Spinal cord (tissue), 10 donors: ENCODE data around the gene OBSCN. TPM values are rescaled to one million over a fixed set of nuclear protein-coding genes. Genes with fewer than 3 reads are reported as not detected.
"Not testable (repeated sequence)": the region's sequence is repeated elsewhere in the genome, so short reads cannot be mapped to it uniquely, and the experiment has no call there.

ENCODE experiments used
- DNase-seq, 6 donors: peaks; one replicate each; pipeline versions ENCODE4 v3.0.0 to v3.0.0-alpha.2; 2013 to 2015; ENCODE audit warnings: low spot score in 6 of 6, low read depth in 4 of 6
- H3K27ac ChIP-seq: one replicate; pipeline ENCODE4 v1.5.1; 2013; ENCODE audit warnings: low read depth, low read length, control low read depth
- H3K27me3 ChIP-seq: one replicate; pipeline ENCODE4 v1.6.1; 2013; ENCODE audit warnings: low read length; ENCODE audit not compliant: control insufficient read depth, insufficient read depth
- H3K36me3 ChIP-seq: one replicate; pipeline ENCODE4 v1.6.1; 2013; ENCODE audit warnings: low read length; ENCODE audit not compliant: control insufficient read depth, insufficient read depth
- H3K4me1 ChIP-seq: one replicate; pipeline ENCODE4 v1.6.1; 2013; ENCODE audit warnings: low read length; ENCODE audit not compliant: control insufficient read depth, insufficient read depth
- H3K4me3 ChIP-seq: one replicate; pipeline ENCODE4 v1.5.1; 2013; ENCODE audit warnings: low read depth, low read length, control low read depth
- H3K9me3 ChIP-seq: one replicate; pipeline ENCODE4 v1.6.1; 2013; ENCODE audit warnings: low read length; ENCODE audit not compliant: control insufficient read depth, insufficient read depth
- WGBS: methylation state at CpG from one replicate; pipeline ENCODE4 v1.1.5; 2013; ENCODE audit warnings: missing lambda C conversion rate; ENCODE audit not compliant: insufficient coverage; 5-methylcytosine and 5-hydroxymethylcytosine counted together
- polyA plus RNA-seq, 2 donors: library from polyadenylated mRNA; unstranded; fragments of 120-200 nt; gene quantifications; one replicate each; pipeline ENCODE4 v1.2.1, GENCODE V29; 2013; ENCODE audit not compliant: insufficient read length in 2 of 2
- total RNA-seq, 2 donors: library from RNA; depleted of rRNA in 1 of 2; stranded (reverse); fragments of 120-200 nt in 1 of 2; fragments of >200 nt in 1 of 2; gene quantifications; one replicate each; pipeline versions ENCODE4 v1.2.3 to v1.2.4, GENCODE V29; 2013 to 2014
- donor health status: healthy.

The OBSCN gene
- total and polyA plus RNA-seq, 4 donors = 13.5 to 27.2 (median 22.0) TPM

DNA sequence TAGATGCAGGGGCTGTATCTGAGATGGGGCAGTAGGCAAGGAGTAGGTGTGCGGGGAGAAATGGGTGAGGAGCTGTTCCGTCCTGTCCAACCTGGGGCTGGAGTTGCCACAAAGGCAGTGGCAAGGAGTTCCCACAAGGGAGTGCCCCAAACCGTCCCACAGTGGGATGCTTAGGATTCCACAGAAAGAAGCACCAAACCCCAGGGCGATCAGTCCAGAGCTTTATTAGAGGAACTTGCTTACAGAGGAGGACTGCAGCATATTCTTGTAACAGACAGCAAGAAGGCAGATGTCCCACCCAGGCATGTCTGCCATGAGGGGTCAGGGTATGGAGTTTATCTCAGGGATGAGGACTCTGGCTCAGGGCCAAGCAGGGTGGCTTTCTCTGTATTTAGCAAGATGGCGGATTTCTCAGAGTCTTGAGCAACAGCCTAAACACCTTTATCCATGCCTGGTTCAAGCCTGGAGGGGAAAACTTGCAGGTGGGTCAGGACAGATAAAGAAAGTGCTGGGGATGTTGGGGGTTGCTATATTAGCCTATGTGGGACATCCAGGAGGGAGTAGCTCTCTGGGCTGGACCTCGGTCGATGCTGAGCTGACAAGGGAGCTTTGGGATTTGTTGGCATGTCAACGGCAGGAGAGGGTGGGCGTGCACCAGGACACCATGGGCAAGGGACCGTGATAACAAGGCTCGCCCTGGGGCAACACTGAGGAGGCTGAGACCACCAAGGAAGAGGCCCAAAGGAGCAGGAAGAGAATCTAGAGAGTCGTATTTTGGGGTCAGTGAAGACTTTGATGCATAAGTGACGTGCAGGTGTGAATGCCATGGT is 32.8 kb downstream of the OBSCN start:
- no peak overlapping the region for H3K4me3 ChIP-seq
- H3K27ac ChIP-seq = no peak overlapping the region
- WGBS = 81% methylated on average over 13 of the region's 13 CpGs
- no peaks in the 10 kb centered on the region for H3K27me3 ChIP-seq
- peaks cover 5% of the 10 kb centered on the region for H3K9me3 ChIP-seq
- no peak for DNase-seq
- H3K36me3 ChIP-seq = peaks cover 19% of the 10 kb centered on the region
- no peaks in the 10 kb centered on the region for H3K4me1 ChIP-seq

DNA sequence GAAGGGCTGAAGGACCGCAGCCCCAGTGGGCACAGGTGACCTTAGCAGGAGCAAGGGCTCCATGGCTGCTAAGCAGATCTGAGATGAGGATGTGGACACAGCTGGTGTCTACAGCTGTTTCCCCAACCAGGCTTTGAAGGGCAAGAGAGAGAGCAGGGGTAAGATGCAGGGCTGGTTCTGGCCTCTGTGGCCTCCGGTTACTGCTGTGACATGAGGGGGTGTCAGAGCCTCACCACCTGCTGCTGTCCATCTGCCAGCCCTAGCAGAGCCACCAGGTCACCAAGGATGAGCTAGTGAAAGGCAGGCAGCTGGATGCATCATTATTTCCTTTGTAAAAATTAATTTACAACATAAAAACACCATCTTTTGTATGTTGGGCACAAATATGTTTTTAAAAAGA is 33.4 kb downstream of the OBSCN start:
- no peaks in the 10 kb centered on the region for H3K27me3 ChIP-seq
- H3K4me3 ChIP-seq = no peak overlapping the region
- H3K4me1 ChIP-seq = no peaks in the 10 kb centered on the region
- peaks cover 19% of the 10 kb centered on the region for H3K36me3 ChIP-seq
- 92% methylated on average over 2 of the region's 2 CpGs for WGBS
- no peak for DNase-seq
- H3K27ac ChIP-seq = no peak overlapping the region
- H3K9me3 ChIP-seq = peaks cover 10% of the 10 kb centered on the region

DNA sequence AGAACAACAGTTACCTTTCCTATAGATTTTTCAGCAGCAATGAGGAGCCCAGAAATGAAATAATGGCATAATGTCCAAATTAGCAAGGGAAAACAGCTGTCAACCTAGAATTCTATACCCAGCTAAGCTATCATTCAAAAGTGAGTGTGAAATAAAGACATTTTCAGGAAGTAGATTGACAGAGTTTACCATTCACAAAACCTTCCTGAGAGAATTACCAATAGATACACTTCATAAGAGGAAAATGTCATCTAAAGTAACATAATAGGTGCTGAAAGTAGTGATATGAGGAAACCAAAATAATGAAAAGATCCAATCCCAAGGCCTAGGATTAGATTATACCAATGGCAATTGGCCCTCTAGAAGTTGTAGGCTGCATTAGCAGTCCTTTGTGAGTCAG is 34.6 kb downstream of the OBSCN start:
- no peaks in the 10 kb centered on the region for H3K27me3 ChIP-seq
- H3K9me3 ChIP-seq = peaks cover 15% of the 10 kb centered on the region
- H3K4me3 ChIP-seq = no peak overlapping the region
- DNase-seq = no peak
- peaks cover 23% of the 10 kb centered on the region for H3K36me3 ChIP-seq
- H3K4me1 ChIP-seq = no peaks in the 10 kb centered on the region
- H3K27ac ChIP-seq = no peak overlapping the region

DNA sequence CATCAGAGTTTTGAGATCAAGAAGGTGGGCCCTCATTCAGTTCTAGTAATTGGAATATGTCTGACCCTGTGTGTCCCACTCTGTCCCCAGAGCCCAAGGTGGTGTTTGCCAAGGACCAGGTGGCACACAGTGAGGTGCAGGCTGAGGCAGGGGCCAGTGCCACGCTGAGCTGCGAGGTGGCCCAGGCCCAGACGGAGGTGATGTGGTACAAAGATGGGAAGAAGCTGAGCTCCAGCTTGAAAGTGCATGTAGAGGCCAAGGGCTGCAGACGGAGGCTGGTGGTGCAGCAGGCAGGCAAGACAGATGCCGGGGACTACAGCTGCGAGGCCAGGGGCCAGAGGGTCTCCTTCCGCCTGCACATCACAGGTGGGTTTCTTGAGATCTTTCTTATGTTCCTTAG is 35.2 kb downstream of the OBSCN start:
- peaks cover 23% of the 10 kb centered on the region for H3K36me3 ChIP-seq

DNA sequence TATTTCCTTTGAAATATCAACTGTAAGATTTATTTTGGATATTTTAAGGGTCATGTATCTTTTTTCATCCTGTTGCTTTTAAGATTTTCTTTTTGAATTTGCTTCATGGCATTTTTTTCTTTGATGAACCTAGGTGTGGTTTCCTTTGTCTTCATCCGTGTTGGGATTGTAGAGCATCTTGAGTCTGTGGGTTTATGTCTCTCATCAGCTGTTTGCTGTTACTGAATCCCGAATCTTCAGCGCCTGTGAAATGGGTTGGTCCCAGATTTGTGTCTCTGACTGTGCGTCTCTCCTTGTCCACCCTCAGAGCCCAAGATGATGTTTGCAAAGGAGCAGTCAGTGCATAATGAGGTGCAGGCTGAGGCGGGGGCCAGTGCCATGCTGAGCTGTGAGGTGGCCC is 36.1 kb downstream of the OBSCN start:
- H3K4me3 ChIP-seq, H3K27me3 ChIP-seq, H3K27ac ChIP-seq, DNase-seq, H3K4me1 ChIP-seq: not testable (repeated sequence)
- H3K9me3 ChIP-seq = peaks cover 15% of the 10 kb centered on the region
- 73% methylated on average over 4 of the region's 5 CpGs for WGBS
- peaks cover 18% of the 10 kb centered on the region for H3K36me3 ChIP-seq

More for the DNA sequence above, 35.2 kb downstream of the OBSCN start:
- Histone ChIP-seq H3K4me1 (no peaks in the 10 kb centered on the region), H3K4me3 (no peak overlapping the region), H3K27me3 (no peaks in the 10 kb centered on the region), H3K27ac (no peak overlapping the region), H3K9me3 (peaks cover 15% of the 10 kb centered on the region)
- WGBS = 96% methylated on average over 6 of the region's 7 CpGs
- DNase-seq = no peak

DNA sequence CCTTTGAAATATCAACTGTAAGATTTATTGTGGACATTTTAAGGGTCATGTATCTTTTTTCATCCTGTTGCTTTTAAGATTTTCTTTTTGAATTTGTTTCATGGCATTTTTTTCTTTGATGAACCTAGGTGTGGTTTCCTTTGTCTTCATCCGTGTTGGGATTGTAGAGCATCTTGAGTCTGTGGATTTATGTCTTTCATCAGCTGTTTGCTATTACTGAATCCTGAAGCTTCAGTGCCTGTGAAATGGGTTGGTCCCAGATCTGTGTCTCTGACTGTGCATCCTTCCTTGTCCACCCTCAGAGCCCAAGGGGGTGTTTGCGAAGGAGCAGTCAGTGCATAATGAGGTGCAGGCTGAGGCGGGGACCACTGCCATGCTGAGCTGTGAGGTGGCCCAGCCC is 37.3 kb downstream of the OBSCN start:
- H3K4me3 ChIP-seq = no peak overlapping the region
- H3K27ac ChIP-seq = no peak overlapping the region
- peaks cover 15% of the 10 kb centered on the region for H3K9me3 ChIP-seq
- no peaks in the 10 kb centered on the region for H3K4me1 ChIP-seq
- no peak for DNase-seq
- no peaks in the 10 kb centered on the region for H3K27me3 ChIP-seq
- H3K36me3 ChIP-seq = peaks cover 23% of the 10 kb centered on the region
- 100% methylated on average over 2 of the region's 3 CpGs for WGBS

DNA sequence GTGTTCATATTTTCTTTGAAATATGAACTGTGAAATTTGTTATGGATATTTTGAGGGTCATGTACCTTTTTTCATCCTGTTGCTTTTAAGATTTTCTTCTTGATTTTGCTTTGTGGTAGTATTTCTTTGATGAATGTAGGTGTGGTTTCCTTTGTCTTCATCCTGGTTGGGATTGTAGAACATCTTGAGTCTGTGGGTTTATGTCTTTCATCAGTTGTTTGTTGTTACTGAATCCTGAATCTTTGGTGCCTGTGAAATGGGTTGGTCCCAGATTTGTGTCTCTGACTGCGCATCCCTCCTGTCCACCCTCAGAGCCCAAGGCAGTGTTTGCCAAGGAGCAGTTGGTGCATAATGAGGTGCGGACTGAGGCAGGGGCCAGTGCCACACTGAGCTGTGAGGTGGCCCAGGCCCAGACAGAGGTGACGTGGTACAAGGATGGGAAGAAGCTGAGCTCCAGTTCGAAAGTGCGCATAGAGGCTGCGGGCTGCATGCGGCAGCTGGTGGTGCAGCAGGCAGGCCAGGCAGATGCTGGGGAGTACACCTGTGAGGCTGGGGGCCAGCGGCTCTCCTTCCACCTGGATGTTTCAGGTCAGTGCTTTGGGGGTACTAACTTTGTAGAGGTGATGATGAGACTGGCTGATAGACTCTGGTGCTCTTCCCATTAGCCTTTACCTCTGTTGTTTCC is 38.5 kb downstream of the OBSCN start:
- no peak for DNase-seq
- Histone ChIP-seq H3K4me3 (no peak overlapping the region), H3K9me3 (peaks cover 12% of the 10 kb centered on the region), H3K36me3 (peaks cover 26% of the 10 kb centered on the region), H3K27me3 (no peaks in the 10 kb centered on the region), H3K4me1 (no peaks in the 10 kb centered on the region), H3K27ac (no peak overlapping the region)
- 97% methylated on average over 6 of the region's 8 CpGs for WGBS

DNA sequence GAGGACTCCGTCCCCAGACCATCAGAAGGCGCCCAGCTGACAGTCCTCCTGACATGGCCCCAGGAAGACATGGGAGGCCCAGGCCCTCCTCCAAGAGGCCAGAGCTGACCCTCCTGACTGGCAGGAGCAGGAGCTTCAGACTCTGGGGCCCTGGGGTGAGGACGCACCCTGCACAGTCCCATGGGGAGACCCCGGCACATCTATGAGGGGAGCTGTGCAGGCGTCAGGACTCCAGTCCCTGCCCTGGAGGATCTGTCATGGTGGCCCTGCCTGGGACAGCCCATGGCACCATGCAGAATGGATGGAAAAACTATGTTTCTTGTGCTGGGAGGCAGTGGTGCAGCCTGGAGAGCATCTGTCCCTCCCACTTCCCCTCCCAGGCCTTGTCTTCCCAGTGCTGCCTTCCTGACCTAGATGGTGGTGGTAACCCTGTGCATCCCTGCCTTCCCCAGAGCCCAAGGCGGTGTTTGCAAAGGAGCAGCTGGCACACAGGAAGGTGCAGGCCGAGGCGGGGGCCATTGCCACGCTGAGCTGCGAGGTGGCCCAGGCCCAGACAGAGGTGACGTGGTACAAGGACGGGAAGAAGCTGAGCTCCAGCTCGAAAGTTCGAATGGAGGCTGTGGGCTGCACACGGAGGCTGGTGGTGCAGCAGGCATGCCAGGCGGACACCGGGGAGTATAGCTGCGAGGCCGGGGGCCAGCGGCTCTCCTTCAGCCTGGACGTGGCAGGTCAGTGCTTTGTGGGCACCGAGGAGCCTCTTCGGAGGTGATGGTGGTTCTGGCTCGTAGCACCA is 41.9 kb downstream of the OBSCN start:
- peaks cover 9% of the 10 kb centered on the region for H3K9me3 ChIP-seq
- H3K4me3 ChIP-seq = no peak overlapping the region
- no peak overlapping the region for H3K27ac ChIP-seq
- peaks cover 19% of the 10 kb centered on the region for H3K36me3 ChIP-seq
- no peak for DNase-seq
- H3K4me1 ChIP-seq = no peaks in the 10 kb centered on the region
- WGBS = 94% methylated on average over 20 of the region's 24 CpGs
- H3K27me3 ChIP-seq = no peaks in the 10 kb centered on the region

DNA sequence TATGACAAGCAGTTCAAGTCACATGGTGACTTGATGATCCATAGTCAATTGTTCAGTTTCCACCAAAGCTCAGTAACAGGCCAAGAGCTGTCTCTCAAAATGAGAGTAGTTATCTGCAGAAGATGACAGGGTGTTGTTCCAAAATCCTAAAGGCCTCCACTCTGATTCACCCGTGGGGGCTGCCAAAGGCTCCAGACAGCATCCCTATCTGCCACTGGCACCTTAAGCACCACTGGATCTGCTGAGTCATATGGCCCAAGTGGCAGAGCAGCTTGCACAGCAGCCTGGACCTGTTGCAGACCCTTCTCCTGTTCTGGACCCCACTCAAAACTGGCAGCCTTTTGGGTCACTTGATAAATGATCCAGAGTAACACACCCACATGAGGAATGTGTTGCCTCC is 44.6 kb downstream of the OBSCN start:
- not testable (repeated sequence) for H3K27me3 ChIP-seq, DNase-seq, H3K9me3 ChIP-seq, H3K4me3 ChIP-seq, H3K4me1 ChIP-seq, H3K27ac ChIP-seq
- H3K36me3 ChIP-seq = peaks cover 17% of the 10 kb centered on the region
- 100% methylated on average over 1 of the region's 1 CpG for WGBS
